GM18861 (cell line): ENCODE measurements around the gene FBLN7.

ENCODE experiments used
- ATAC-seq: cut with Tn5 transposase; IDR thresholded peaks from one replicate; pipeline ENCODE4 v1.9.1; 2021; ENCODE audit not compliant: unreplicated experiment

The FBLN7 gene

GRCh38 chr2:112156152-112156986 lies 18.2 kb downstream of the FBLN7 start:
- ATAC-seq, result no peak

GRCh38 chr2:112157472-112157871 lies 19.3 kb downstream of the FBLN7 start:
- no peak for ATAC-seq

- no peak for ATAC-seq
Measured at GRCh38 chr2:112159454-112159921, 21.3 kb downstream of the FBLN7 start.

GRCh38 chr2:112160283-112161250 lies 22.4 kb downstream of the FBLN7 start:
- no peak for ATAC-seq

GRCh38 chr2:112161431-112162145 lies 23.4 kb downstream of the FBLN7 start:
- no peak for ATAC-seq

GRCh38 chr2:112162341-112162740 lies 24.2 kb downstream of the FBLN7 start:
- no peak for ATAC-seq

GRCh38 chr2:112162956-112163355 lies 24.8 kb downstream of the FBLN7 start:
- no peak for ATAC-seq

GRCh38 chr2:112163541-112163981 lies 25.4 kb downstream of the FBLN7 start:
- no peak for ATAC-seq

GRCh38 chr2:112164876-112165275 lies 26.7 kb downstream of the FBLN7 start:
- ATAC-seq, result no peak

- ATAC-seq, result no peak
Measured at GRCh38 chr2:112165296-112165695, 27.1 kb downstream of the FBLN7 start.

- no peak for ATAC-seq
Measured at GRCh38 chr2:112166806-112167499, 28.8 kb downstream of the FBLN7 start.

GRCh38 chr2:112168422-112169124 lies 30.4 kb downstream of the FBLN7 start:
- no peak for ATAC-seq

GRCh38 chr2:112170495-112170894 lies 32.3 kb downstream of the FBLN7 start:
- ATAC-seq, result no peak

- ATAC-seq, result no peak
Measured at GRCh38 chr2:112173646-112174319, 35.6 kb downstream of the FBLN7 start.

GRCh38 chr2:112174383-112174782 lies 36.2 kb downstream of the FBLN7 start:
- ATAC-seq, result no peak

- no peak for ATAC-seq
Measured at GRCh38 chr2:112175333-112175732, 37.1 kb downstream of the FBLN7 start.

- no peak for ATAC-seq
Measured at GRCh38 chr2:112175958-112176573, 37.9 kb downstream of the FBLN7 start.

- ATAC-seq, result no peak
Measured at GRCh38 chr2:112181571-112182290, 43.5 kb downstream of the FBLN7 start.
